A549 (cell line): ENCODE results near the gene ASF1B. TPM values are rescaled to one million over a fixed set of nuclear protein-coding genes. Genes with fewer than 3 reads are reported as not detected.

Experiments used
- ATAC-seq, 2 experiments: fragments of 200-7000 bp in 1 of 2; fragments of >200 bp in 1 of 2; cut with Nextera tagmentation in 1 of 2; cut with Tn5 transposase in 1 of 2; 3 replicates each; pipeline versions ENCODE4 v1.8.0 to v1.9.1; 2018 to 2020; ENCODE audit warnings: mild to moderate bottlenecking in 1 of 2, moderate library complexity in 1 of 2
- CTCF ChIA-PET: fragments of 300-600 bp; sonication (Branson Sonifier 250); formaldehyde crosslinking; extraction: SDS; loops from one replicate; lab custom pipeline; 2021; ENCODE audit warnings: antibody characterized with exemption, inconsistent platforms; lab: Yijun Ruan, JAX
- POLR2A ChIA-PET: fragments of 350-600 bp; formaldehyde crosslinking; extraction: SDS; loops from one replicate; lab custom pipeline; 2021; ENCODE audit warnings: antibody characterized with exemption, inconsistent platforms; lab: Yijun Ruan, JAX
- DNase-seq, 2 experiments: peaks; one replicate each; pipeline versions ENCODE4 v3.0.0 to v3.0.0-alpha.2; 2011 to 2016; ENCODE audit warnings: low read depth in 1 of 2, low spot score in 1 of 2
- FAIRE-seq: peaks from 2 replicates; lab custom pipeline; 2011; peaks lifted over from hg19 to GRCh38; lab: Jason Lieb, UNC
- H3K27ac ChIP-seq, 2 experiments: fragments of >200 bp; sonication (Bioruptor Twin); formaldehyde crosslinking; 3 replicates each; pipeline ENCODE4 v1.5.1; 2016 to 2017
- H3K4me1 ChIP-seq: fragments of >200 bp; sonication (Bioruptor Twin); formaldehyde crosslinking; 3 replicates; pipeline ENCODE4 v1.6.1; 2016
- H3K4me2 ChIP-seq: fragments of >200 bp; sonication (Bioruptor Twin); formaldehyde crosslinking; 3 replicates; pipeline ENCODE4 v1.6.1; 2016
- H3K4me3 ChIP-seq: fragments of >200 bp; sonication (Bioruptor Twin); formaldehyde crosslinking; 3 replicates; pipeline ENCODE4 v1.5.1; 2016
- H3K9me3 ChIP-seq: fragments of >200 bp; sonication (Bioruptor Twin); formaldehyde crosslinking; 3 replicates; pipeline ENCODE4 v1.6.1; 2016
- BCL3 ChIP-seq: fragments of >200 bp; sonication (Bioruptor Twin); formaldehyde crosslinking; IDR thresholded peaks from 3 replicates; pipeline ENCODE4 v1.6.1; 2016
- BHLHE40 ChIP-seq: IDR thresholded peaks from 2 replicates; pipeline ENCODE4 v1.6.1; 2012; ENCODE audit warnings: low read depth, low read length, inconsistent platforms
- CBX2 ChIP-seq: fragments of 200-600 bp; sonication (generic); IDR thresholded peaks from 2 replicates; pipeline ENCODE4 v1.6.1; 2016; ENCODE audit warnings: low read depth, mild to moderate bottlenecking, borderline replicate concordance
- CHD2 ChIP-seq: fragments of 150-350 bp; IDR thresholded peaks from 2 replicates; pipeline ENCODE4 v1.6.1; 2014; ENCODE audit warnings: low read length; ENCODE audit not compliant: partially characterized antibody
- CTCF ChIP-seq: fragments of >200 bp; sonication (Bioruptor Twin); formaldehyde crosslinking; IDR thresholded peaks from 3 replicates; pipeline ENCODE4 v1.5.1; 2016
- E2F6 ChIP-seq: IDR thresholded peaks from 2 replicates; pipeline ENCODE4 v1.6.1; 2012; ENCODE audit warnings: low read depth, borderline replicate concordance
- EP300 ChIP-seq, 2 experiments: fragments of >200 bp; sonication (Bioruptor Twin); formaldehyde crosslinking; IDR thresholded peaks; 2 replicates in 1 of 2; 3 replicates in 1 of 2; pipeline ENCODE4 v1.6.1; 2016 to 2017
- FOSB ChIP-seq: fragments of 250-450 bp; sonication (Bioruptor Pico); IDR thresholded peaks from 2 replicates; pipeline ENCODE4 v1.5.0; 2020; ENCODE audit warnings: mild to moderate bottlenecking, moderate library complexity
- HEYL ChIP-seq: fragments of 250-450 bp; sonication (Bioruptor Pico); IDR thresholded peaks from 2 replicates; pipeline ENCODE4 v1.8.0; 2021; ENCODE audit warnings: mild to moderate bottlenecking, moderate library complexity
- HOXB13 ChIP-seq: fragments of 250-450 bp; sonication (Bioruptor Pico); IDR thresholded peaks from 2 replicates; pipeline ENCODE4 v1.5.0; 2020; ENCODE audit warnings: low read depth, mild to moderate bottlenecking, moderate library complexity
- HOXB5 ChIP-seq: fragments of 250-450 bp; sonication (Bioruptor Pico); IDR thresholded peaks from 2 replicates; pipeline ENCODE4 v1.5.0; 2020; ENCODE audit warnings: mild to moderate bottlenecking, moderate library complexity
- JUN ChIP-seq, 2 experiments: fragments of >200 bp; sonication (Bioruptor Twin); formaldehyde crosslinking; IDR thresholded peaks; 2 replicates in 1 of 2; 3 replicates in 1 of 2; pipeline ENCODE4 v1.6.1; 2016 to 2017
- PHF8 ChIP-seq: fragments of 200-600 bp; sonication (generic); IDR thresholded peaks from 2 replicates; pipeline ENCODE4 v1.6.1; 2016; ENCODE audit warnings: low read depth, mild to moderate bottlenecking, antibody characterized with exemption, moderate library complexity, borderline replicate concordance
- POLR2A ChIP-seq: IDR thresholded peaks from 2 replicates; pipeline ENCODE4 v1.6.1; 2012; ENCODE audit warnings: mild to moderate bottlenecking, low read length
- RFX5 ChIP-seq: fragments of 450-650 bp; IDR thresholded peaks from 2 replicates; pipeline ENCODE4 v1.7.1; 2014; ENCODE audit warnings: antibody characterized with exemption, mild to moderate bottlenecking, moderate library complexity
- RNF2 ChIP-seq: fragments of 200-600 bp; sonication (generic); IDR thresholded peaks from 2 replicates; pipeline ENCODE4 v1.6.1; 2016; ENCODE audit warnings: low read depth, mild to moderate bottlenecking, antibody characterized with exemption, moderate library complexity, borderline replicate concordance
- SMC3 ChIP-seq: fragments of >200 bp; sonication (Bioruptor Twin); formaldehyde crosslinking; IDR thresholded peaks from 3 replicates; pipeline ENCODE4 v1.6.1; 2018; ENCODE audit warnings: inconsistent platforms
- SREBF2 ChIP-seq: fragments of 450-650 bp; IDR thresholded peaks from 2 replicates; pipeline ENCODE4 v1.6.1; 2014; ENCODE audit warnings: mild to moderate bottlenecking, moderate library complexity
- USF2 ChIP-seq: fragments of 450-650 bp; IDR thresholded peaks from 2 replicates; pipeline ENCODE4 v1.6.1; 2014; ENCODE audit warnings: antibody characterized with exemption
- ZNF302 ChIP-seq: fragments of 250-450 bp; sonication (Bioruptor Pico); IDR thresholded peaks from 2 replicates; pipeline ENCODE4 v1.9.0; 2021; ENCODE audit warnings: inconsistent platforms, mild to moderate bottlenecking, moderate library complexity
- WGBS: methylation state at CpG from one replicate; pipeline ENCODE4 v1.1.6; 2017; ENCODE audit errors: missing lambda C conversion rate; 5-methylcytosine and 5-hydroxymethylcytosine counted together
- polyA plus RNA-seq, 4 experiments: library from polyadenylated mRNA; depleted of rRNA in 3 of 4; stranded (reverse); fragments of >200 nt; fragmentation: RNase III in 1 of 4; extraction: RNeasy Plus Mini Kit Qiagen cat#74134 plus additional on column Dnase treatment in 1 of 4; gene quantifications; 2 replicates in 3 of 4; 3 replicates in 1 of 4; pipeline ENCODE4 v1.2.3, GENCODE V29; 2011 to 2017

Gene ASF1B
- polyA plus RNA-seq, 2 of the 4 experiments (the other 2 are of a cell fraction) = 12.1 to 46.2 TPM

- FAIRE-seq = no peak
- Histone ChIP-seq H3K9me3 (no peaks in the 10 kb centered on the region), H3K27ac (no peak overlapping the region), H3K4me1 (no peaks in the 10 kb centered on the region), H3K4me2 (no peak overlapping the region), H3K4me3 (no peak overlapping the region)
- ChIA-PET CTCF (interaction anchor here (0.9 to 4.2 kb wide), 5 partner anchors 9 to 188 kb away, joined by 3 to 17 read pairs (median 6); partner anchors contain the start of gene ASF1B), POLR2A (no interaction called here)
- 95% methylated on average over 17 of the region's 25 CpGs for WGBS
- no peak for TF ChIP-seq CHD2
- no peak for TF ChIP-seq JUN (IDR thresholded peaks at IDR 0.05)
- no peak for TF ChIP-seq HEYL
- no peak for TF ChIP-seq E2F6
- no peak for TF ChIP-seq FOSB (CRISPR knock-in tag)
- TF ChIP-seq RFX5 = no peak
- TF ChIP-seq SMC3 = no peak
- no peak for TF ChIP-seq BHLHE40
- TF ChIP-seq EP300 (IDR thresholded peaks at IDR 0.05) = no peak
- DNase-seq = no peak
- no peak for ATAC-seq
Observed at GRCh38 chr19:14160017-14160703, 23.8 kb upstream of the ASF1B start.

GRCh38 chr19:14159059-14159458 lies 22.7 kb upstream of the ASF1B start:
- FAIRE-seq (no peak), ATAC-seq (no peak), DNase-seq (no peak)
- Histone ChIP-seq H3K4me1 (no peaks in the 10 kb centered on the region), H3K9me3 (no peaks in the 10 kb centered on the region), H3K4me3 (no peak overlapping the region), H3K4me2 (no peak overlapping the region), H3K27ac (no peak overlapping the region)
- ChIA-PET POLR2A (no interaction called here), CTCF (interaction anchor here (0.6 to 4.2 kb wide), 5 partner anchors 10 to 201 kb away, joined by 3 to 17 read pairs (median 6); partner anchors contain the start of gene ASF1B)
- 75% methylated on average over 7 of the region's 12 CpGs for WGBS
- TF ChIP-seq ZNF302 (CRISPR knock-in tag) (no peak), CBX2 (no peak), E2F6 (no peak), USF2 (no peak), POLR2A (no peak), SREBF2 (no peak), RFX5 (no peak), BCL3 (no peak), PHF8 (no peak), CTCF (no peak), RNF2 (no peak), HOXB13 (no peak), HOXB5 (CRISPR knock-in tag) (no peak)
